Measurements from ENCODE around the gene PEA15.

DNA sequence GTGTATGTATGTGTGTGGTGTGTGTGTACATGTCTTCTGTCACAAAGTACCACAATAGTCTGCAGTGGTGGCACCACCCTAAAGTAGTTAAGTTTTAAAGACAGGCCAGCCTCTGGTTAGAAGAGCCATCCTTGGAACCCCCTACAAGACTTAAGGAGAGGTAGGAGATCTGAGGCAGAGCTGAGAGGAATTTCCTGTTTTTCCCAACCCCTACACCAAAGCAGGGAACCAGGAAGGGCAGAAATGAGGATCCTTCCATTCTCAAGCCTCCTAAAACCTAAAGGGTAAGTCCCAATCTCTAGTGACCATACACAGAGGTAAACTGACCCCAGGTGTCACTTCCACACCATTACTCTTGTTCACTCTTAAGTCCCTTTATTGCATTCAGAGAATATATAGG lies 11.1 kb downstream of the PEA15 start:
- TF ChIP-seq POLR2AphosphoS5 (IDR thresholded peaks at IDR 0.05): no peak
- TF ChIP-seq, protein P1, sequence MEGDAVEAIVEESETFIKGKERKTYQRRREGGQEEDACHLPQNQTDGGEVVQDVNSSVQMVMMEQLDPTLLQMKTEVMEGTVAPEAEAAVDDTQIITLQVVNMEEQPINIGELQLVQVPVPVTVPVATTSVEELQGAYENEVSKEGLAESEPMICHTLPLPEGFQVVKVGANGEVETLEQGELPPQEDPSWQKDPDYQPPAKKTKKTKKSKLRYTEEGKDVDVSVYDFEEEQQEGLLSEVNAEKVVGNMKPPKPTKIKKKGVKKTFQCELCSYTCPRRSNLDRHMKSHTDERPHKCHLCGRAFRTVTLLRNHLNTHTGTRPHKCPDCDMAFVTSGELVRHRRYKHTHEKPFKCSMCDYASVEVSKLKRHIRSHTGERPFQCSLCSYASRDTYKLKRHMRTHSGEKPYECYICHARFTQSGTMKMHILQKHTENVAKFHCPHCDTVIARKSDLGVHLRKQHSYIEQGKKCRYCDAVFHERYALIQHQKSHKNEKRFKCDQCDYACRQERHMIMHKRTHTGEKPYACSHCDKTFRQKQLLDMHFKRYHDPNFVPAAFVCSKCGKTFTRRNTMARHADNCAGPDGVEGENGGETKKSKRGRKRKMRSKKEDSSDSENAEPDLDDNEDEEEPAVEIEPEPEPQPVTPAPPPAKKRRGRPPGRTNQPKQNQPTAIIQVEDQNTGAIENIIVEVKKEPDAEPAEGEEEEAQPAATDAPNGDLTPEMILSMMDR (IDR thresholded peaks at IDR 0.05): no peak

Measured in prostate gland (tissue), 2 donors.